Neural progenitor cell (in vitro differentiated cells): ENCODE results near the gene GPX5.

Experiments used
- EZH2 ChIP-seq: fragments of 200-600 bp; sonication (generic); IDR thresholded peaks from 2 replicates; pipeline ENCODE4 v1.6.1; 2017; ENCODE audit warnings: antibody characterized with exemption, mild to moderate bottlenecking, moderate library complexity
- TF ChIP-seq, protein P1 (sequence below): fragments of 200-600 bp; sonication (generic); IDR thresholded peaks from 2 replicates; pipeline ENCODE4 v1.5.1; 2017; ENCODE audit warnings: antibody characterized with exemption, mild to moderate bottlenecking

GRCh38 chr6:28497306-28497705 is 28.4 kb upstream of the GPX5 start:
- TF ChIP-seq, protein P1, sequence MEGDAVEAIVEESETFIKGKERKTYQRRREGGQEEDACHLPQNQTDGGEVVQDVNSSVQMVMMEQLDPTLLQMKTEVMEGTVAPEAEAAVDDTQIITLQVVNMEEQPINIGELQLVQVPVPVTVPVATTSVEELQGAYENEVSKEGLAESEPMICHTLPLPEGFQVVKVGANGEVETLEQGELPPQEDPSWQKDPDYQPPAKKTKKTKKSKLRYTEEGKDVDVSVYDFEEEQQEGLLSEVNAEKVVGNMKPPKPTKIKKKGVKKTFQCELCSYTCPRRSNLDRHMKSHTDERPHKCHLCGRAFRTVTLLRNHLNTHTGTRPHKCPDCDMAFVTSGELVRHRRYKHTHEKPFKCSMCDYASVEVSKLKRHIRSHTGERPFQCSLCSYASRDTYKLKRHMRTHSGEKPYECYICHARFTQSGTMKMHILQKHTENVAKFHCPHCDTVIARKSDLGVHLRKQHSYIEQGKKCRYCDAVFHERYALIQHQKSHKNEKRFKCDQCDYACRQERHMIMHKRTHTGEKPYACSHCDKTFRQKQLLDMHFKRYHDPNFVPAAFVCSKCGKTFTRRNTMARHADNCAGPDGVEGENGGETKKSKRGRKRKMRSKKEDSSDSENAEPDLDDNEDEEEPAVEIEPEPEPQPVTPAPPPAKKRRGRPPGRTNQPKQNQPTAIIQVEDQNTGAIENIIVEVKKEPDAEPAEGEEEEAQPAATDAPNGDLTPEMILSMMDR, result no peak
- TF ChIP-seq EZH2, result no peak
